Endothelial cell of umbilical vein (primary cell): Measurements from ENCODE around the gene CCL16. TPM values are rescaled to one million over a fixed set of nuclear protein-coding genes. Genes with fewer than 3 reads are reported as not detected.
A peak's percentile ranks its signal among the peaks of the same experiment; 100 is the strongest.

Experiments used
- BruUV-seq: library from RNA; stranded (reverse); fragments of 400-500 nt; replicated peaks from 2 replicates; lab custom pipeline; 2021; lab: Mats Ljungman, UMichigan
- CTCF ChIA-PET: fragments of 300-600, 350-600 bp; sonication (Branson Sonifier 250); formaldehyde crosslinking; loops from one replicate; lab custom pipeline; 2021; ENCODE audit warnings: antibody characterized with exemption, inconsistent platforms; lab: Charles Lee
- POLR2A ChIA-PET: fragments of 300-600, 350-600 bp; sonication (Branson Sonifier 250); formaldehyde crosslinking; loops from one replicate; lab custom pipeline; 2021; ENCODE audit warnings: antibody characterized with exemption, inconsistent platforms; lab: Charles Lee
- DNase-seq: peaks from one replicate; pipeline ENCODE4 v3.0.0-alpha.2; 2011; ENCODE audit warnings: low read depth, low spot score
- FAIRE-seq: peaks from 2 replicates; lab custom pipeline; 2011; peaks lifted over from hg19 to GRCh38; lab: Jason Lieb, UNC
- H2AFZ ChIP-seq: 2 replicates; pipeline ENCODE4 v1.6.0; 2012; ENCODE audit warnings: low read depth, low read length, control low read depth, inconsistent platforms
- H3K27ac ChIP-seq: 2 replicates; pipeline ENCODE4 v1.5.1; 2011; ENCODE audit warnings: low read depth, mild to moderate bottlenecking, control low read depth, low read length, moderate library complexity; ENCODE audit not compliant: insufficient read depth
- H3K27me3 ChIP-seq, 2 experiments: 2 replicates each; pipeline versions ENCODE4 v1.6.0 to v1.6.1; 2011; ENCODE audit warnings: low read length in 2 of 2, mixed read lengths in 1 of 2; ENCODE audit not compliant: control insufficient read depth in 2 of 2, insufficient read depth in 2 of 2
- H3K36me3 ChIP-seq, 2 experiments: 2 replicates in 1 of 2; 3 replicates in 1 of 2; pipeline ENCODE4 v1.5.1; 2011; ENCODE audit warnings: low read length in 2 of 2, mild to moderate bottlenecking in 1 of 2, moderate library complexity in 1 of 2; ENCODE audit not compliant: control insufficient read depth in 2 of 2, insufficient read depth in 2 of 2; ENCODE audit errors: extremely low read depth in 1 of 2
- H3K4me1 ChIP-seq: 3 replicates; pipeline ENCODE4 v1.5.1; 2011; ENCODE audit warnings: mild to moderate bottlenecking, low read length; ENCODE audit not compliant: control insufficient read depth, insufficient read depth; ENCODE audit errors: extremely low read depth
- H3K4me2 ChIP-seq: 2 replicates; pipeline ENCODE4 v1.6.1; 2011; ENCODE audit warnings: low read length, control low read depth, mixed read lengths; ENCODE audit not compliant: insufficient read depth
- H3K4me3 ChIP-seq, 3 experiments: fragments of 200-600 bp in 1 of 3; sonication (generic), shearing (Covaris generic) in 1 of 3; replicated peaks in 1 of 3; 2 replicates each; pipeline ENCODE4 v1.5.1; 2011 to 2016; ENCODE audit warnings: control low read depth in 3 of 3, low read length in 3 of 3, mild to moderate bottlenecking in 2 of 3, inconsistent platforms in 1 of 3, low read depth in 1 of 3, moderate library complexity in 1 of 3; ENCODE audit not compliant: insufficient read depth in 1 of 3
- H3K79me2 ChIP-seq: 2 replicates; pipeline ENCODE4 v1.6.0; 2012; ENCODE audit warnings: low read length, inconsistent platforms; ENCODE audit not compliant: control insufficient read depth, insufficient read depth
- H3K9ac ChIP-seq: replicated peaks from 2 replicates; pipeline ENCODE3; 2011; ENCODE audit warnings: low read length, control low read depth; ENCODE audit not compliant: insufficient read depth; ENCODE audit errors: extremely low read depth
- H3K9me1 ChIP-seq: replicated peaks from 3 replicates; pipeline ENCODE4 v1.6.0; 2011; ENCODE audit warnings: mild to moderate bottlenecking, low read length; ENCODE audit not compliant: control insufficient read depth, insufficient read depth; ENCODE audit errors: extremely low read depth
- H3K9me3 ChIP-seq: replicated peaks from 2 replicates; pipeline ENCODE4 v1.5.1; 2012; ENCODE audit warnings: low read length, inconsistent platforms; ENCODE audit not compliant: control insufficient read depth, insufficient read depth
- H4K20me1 ChIP-seq: replicated peaks from 2 replicates; pipeline ENCODE3; 2011; ENCODE audit warnings: mild to moderate bottlenecking, low read length; ENCODE audit not compliant: control insufficient read depth, insufficient read depth; ENCODE audit errors: extremely low read depth
- EZH2 ChIP-seq: IDR thresholded peaks from 2 replicates; pipeline ENCODE4 v1.6.1; 2012; ENCODE audit warnings: borderline replicate concordance, low read depth, mild to moderate bottlenecking, moderate library complexity, low read length, inconsistent platforms; ENCODE audit not compliant: severe bottlenecking
- FOS ChIP-seq: IDR thresholded peaks from 2 replicates; pipeline ENCODE4 v1.6.1; 2011; ENCODE audit warnings: mild to moderate bottlenecking, low read length, moderate library complexity, borderline replicate concordance; ENCODE audit not compliant: insufficient read depth
- GATA2 ChIP-seq: IDR thresholded peaks from 2 replicates; pipeline ENCODE4 v1.7.0; 2011; ENCODE audit warnings: low read depth, mild to moderate bottlenecking, moderate library complexity, mixed read lengths, low read length; ENCODE audit not compliant: insufficient read length, insufficient read depth
- JUN ChIP-seq: IDR thresholded peaks from 2 replicates; pipeline ENCODE4 v1.6.1; 2011; ENCODE audit warnings: borderline replicate concordance, low read depth; ENCODE audit not compliant: insufficient read length, insufficient read depth
- MYC ChIP-seq: IDR thresholded peaks from one replicate; pipeline ENCODE4 v1.6.1; 2011; ENCODE audit warnings: mild to moderate bottlenecking, low read depth, low read length
- POLR2A ChIP-seq: IDR thresholded peaks from 2 replicates; pipeline ENCODE4 v1.6.1; 2012; ENCODE audit warnings: low read depth, mild to moderate bottlenecking, control low read depth, low read length
- POLR2AphosphoS5 ChIP-seq: IDR thresholded peaks from 2 replicates; pipeline ENCODE4 v1.6.1; 2012; ENCODE audit warnings: low read depth, mild to moderate bottlenecking, control low read depth, low read length, moderate library complexity; ENCODE audit not compliant: insufficient read depth
- dilution Hi-C: fragments of 300-500 bp; cut with MboI; formaldehyde crosslinking; loops from one replicate; pipeline ENCODE4 v1.15.0; 2019; ENCODE audit warnings: low sequenced_read_pairs; ENCODE audit not compliant: extremely low pct_ligation_motif_present
- intact Hi-C: fragments of 100-400 bp; cut with micrococcal nuclease; formaldehyde crosslinking; loops from one replicate; pipeline ENCODE4 v1.10.0; 2022
- polyA plus RNA-seq, 4 experiments: library from polyadenylated mRNA; depleted of rRNA in 3 of 4; stranded (reverse) in 3 of 4; unstranded in 1 of 4; fragments of >200 nt; gene quantifications; 2 replicates each; pipeline versions ENCODE4 v1.2.1 to v1.2.3, GENCODE V29; 2011 to 2012; ENCODE audit warnings: missing spikeins in 1 of 4
- total RNA-seq: library from RNA; stranded (reverse); gene quantifications from 2 replicates; pipeline ENCODE4 v1.2.3, GENCODE V29; 2021
- TF ChIP-seq, protein P1 (sequence below), 2 donors: IDR thresholded peaks; 1 replicate in 1 of 2; 2 replicates in 1 of 2; pipeline ENCODE4 v1.5.1; 2011; ENCODE audit warnings: low read length in 2 of 2, mild to moderate bottlenecking in 2 of 2, moderate library complexity in 2 of 2, control low read depth in 1 of 2, inconsistent platforms in 1 of 2, low read depth in 1 of 2; ENCODE audit not compliant: insufficient read depth in 1 of 2; ENCODE audit errors: extremely low read depth in 1 of 2
- TF ChIP-seq, protein P2 (sequence below): IDR thresholded peaks from 2 replicates; pipeline ENCODE4 v1.6.1; 2011; ENCODE audit not compliant: insufficient read depth, insufficient read length

Gene CCL16
- total and polyA plus RNA-seq, 2 donors (not counting 3 experiments of a cell fraction or from before 2014, with no cell fraction given), result 0.18 to 0.51 TPM

DNA sequence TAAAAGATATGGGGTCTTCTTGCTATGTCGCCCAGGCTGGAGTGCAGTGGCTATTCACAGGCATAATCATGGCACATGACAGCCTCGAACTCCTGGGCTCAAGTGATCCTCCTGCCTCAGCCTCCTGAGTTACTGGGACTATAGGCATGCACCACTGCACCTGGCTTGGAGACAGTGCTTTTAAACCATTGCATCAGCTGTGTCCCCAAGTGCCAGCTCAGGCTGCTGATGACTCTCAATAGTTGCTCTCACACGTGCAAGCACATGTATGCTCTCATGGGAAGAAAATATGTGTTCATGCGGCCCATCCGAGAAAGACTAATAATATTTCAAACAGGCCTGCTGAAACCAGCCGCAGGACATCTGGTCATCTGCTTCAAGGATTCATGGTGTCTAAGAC lies 8.8 kb downstream of the CCL16 start:
- H3K36me3 ChIP-seq, result no peaks in the 10 kb centered on the region
- peaks cover 36% of the 10 kb centered on the region for H3K4me1 ChIP-seq
- no peaks in the 10 kb centered on the region for H3K79me2 ChIP-seq
- no peak overlapping the region for H3K4me2 ChIP-seq
- H3K9me3 ChIP-seq, result no peaks in the 10 kb centered on the region
- BruUV-seq, result no TSS peak
- H3K27me3 ChIP-seq, result no peaks in the 10 kb centered on the region
- DNase-seq (no peak), FAIRE-seq (no peak)
- peak overlapping the region; percentile 56 for H3K27ac ChIP-seq
- H4K20me1 ChIP-seq, result no peaks in the 10 kb centered on the region
- H2AFZ ChIP-seq, result peak overlapping the region; percentile 7
- H3K9me1 ChIP-seq, result no peaks in the 10 kb centered on the region
- dilution Hi-C loops, result no loop called here
- H3K4me3 ChIP-seq, result no peak overlapping the region
- ChIA-PET CTCF (interaction anchor here (0.7 to 13.0 kb wide), 7 partner anchors 9 to 176 kb away, joined by 3 to 467 read pairs (median 5); no protein-coding TSS in a partner anchor), POLR2A (interaction anchor here (1.6 kb wide), 1 partner anchor 100 kb away, joined by 5 read pairs; no protein-coding TSS in a partner anchor)
- intact Hi-C loops, result no loop called here
- H3K9ac ChIP-seq, result no peak overlapping the region
- TF ChIP-seq JUN, result no peak
- TF ChIP-seq EZH2, result no peak
- TF ChIP-seq POLR2AphosphoS5, result no peak
- TF ChIP-seq, protein P1, sequence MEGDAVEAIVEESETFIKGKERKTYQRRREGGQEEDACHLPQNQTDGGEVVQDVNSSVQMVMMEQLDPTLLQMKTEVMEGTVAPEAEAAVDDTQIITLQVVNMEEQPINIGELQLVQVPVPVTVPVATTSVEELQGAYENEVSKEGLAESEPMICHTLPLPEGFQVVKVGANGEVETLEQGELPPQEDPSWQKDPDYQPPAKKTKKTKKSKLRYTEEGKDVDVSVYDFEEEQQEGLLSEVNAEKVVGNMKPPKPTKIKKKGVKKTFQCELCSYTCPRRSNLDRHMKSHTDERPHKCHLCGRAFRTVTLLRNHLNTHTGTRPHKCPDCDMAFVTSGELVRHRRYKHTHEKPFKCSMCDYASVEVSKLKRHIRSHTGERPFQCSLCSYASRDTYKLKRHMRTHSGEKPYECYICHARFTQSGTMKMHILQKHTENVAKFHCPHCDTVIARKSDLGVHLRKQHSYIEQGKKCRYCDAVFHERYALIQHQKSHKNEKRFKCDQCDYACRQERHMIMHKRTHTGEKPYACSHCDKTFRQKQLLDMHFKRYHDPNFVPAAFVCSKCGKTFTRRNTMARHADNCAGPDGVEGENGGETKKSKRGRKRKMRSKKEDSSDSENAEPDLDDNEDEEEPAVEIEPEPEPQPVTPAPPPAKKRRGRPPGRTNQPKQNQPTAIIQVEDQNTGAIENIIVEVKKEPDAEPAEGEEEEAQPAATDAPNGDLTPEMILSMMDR (IDR thresholded peaks at IDR 0.05; ENCODE audit: extremely low read depth in 1 of 2, insufficient read depth in 1 of 2, low read depth in 1 of 2, low read length in 2 of 2), result no peak
- TF ChIP-seq, protein P2, sequence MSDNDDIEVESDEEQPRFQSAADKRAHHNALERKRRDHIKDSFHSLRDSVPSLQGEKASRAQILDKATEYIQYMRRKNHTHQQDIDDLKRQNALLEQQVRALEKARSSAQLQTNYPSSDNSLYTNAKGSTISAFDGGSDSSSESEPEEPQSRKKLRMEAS, result no peak
- no peak for TF ChIP-seq MYC
- TF ChIP-seq POLR2A, result no peak
- TF ChIP-seq FOS, result no peak
- TF ChIP-seq GATA2, result no peak
